Peyer's patch (tissue), 4 donors: Measurements from ENCODE around the gene DEPP1.

Source experiments
- CTCF ChIP-seq, 6 experiments: fragments of 450-650 bp in 4 of 6; fragments of 200-600 bp in 2 of 6; sonication (generic) in 1 of 6; IDR thresholded peaks; one replicate each; pipeline ENCODE4 v1.5.1; 2017 to 2019; ENCODE audit warnings: antibody characterized with exemption in 6 of 6, mild to moderate bottlenecking in 3 of 6, moderate library complexity in 1 of 6
- POLR2A ChIP-seq, 2 donors: fragments of 450-650 bp; IDR thresholded peaks; one replicate each; pipeline ENCODE4 v1.5.1; 2017; ENCODE audit warnings: antibody characterized with exemption in 2 of 2, mild to moderate bottlenecking in 2 of 2, moderate library complexity in 2 of 2

GRCh38 chr10:44983066-44983894 lies 4.7 kb upstream of the DEPP1 start:
- TF ChIP-seq CTCF (IDR thresholded peaks at IDR 0.05) = no peak
- no peak for TF ChIP-seq POLR2A (IDR thresholded peaks at IDR 0.05)
